ENCODE results near the gene CIC.
"Not testable (repeated sequence)": the region's sequence is repeated elsewhere in the genome, so short reads cannot be mapped to it uniquely, and the experiment has no call there.

Gene CIC

GRCh38 chr19:42255766-42256745 is 13.0 kb upstream of the CIC start:
- no peak for DNase-seq (ENCODE audit: low spot score)

GRCh38 chr19:42257842-42258241 is 11.2 kb upstream of the CIC start:
- not testable (repeated sequence) for DNase-seq (ENCODE audit: low spot score)

GRCh38 chr19:42261763-42262162 is 7.3 kb upstream of the CIC start:
- no peak for DNase-seq (ENCODE audit: low spot score)

- DNase-seq (ENCODE audit: low spot score) = not testable (repeated sequence)
Measured at GRCh38 chr19:42266105-42266504, 2.9 kb upstream of the CIC start.

- DNase-seq (ENCODE audit: low spot score) = not testable (repeated sequence)
Measured at GRCh38 chr19:42266928-42267603, 2.0 kb upstream of the CIC start.

GRCh38 chr19:42267644-42268141 is 1.4 kb upstream of the CIC start:
- DNase-seq (ENCODE audit: low spot score) = no peak

GRCh38 chr19:42268142-42268703 is 829 bp upstream of the CIC start:
- DNase-seq (ENCODE audit: low spot score) = peak; percentile 100

GRCh38 chr19:42269478-42270345 is 660 bp downstream of the CIC start:
- DNase-seq (ENCODE audit: low spot score) = no peak

- DNase-seq (ENCODE audit: low spot score) = peak; percentile 82
Measured at GRCh38 chr19:42270346-42271044, 1.4 kb downstream of the CIC start.

GRCh38 chr19:42271045-42271419 is 2.0 kb downstream of the CIC start:
- no peak for DNase-seq (ENCODE audit: low spot score)

- DNase-seq (ENCODE audit: low spot score) = no peak
Measured at GRCh38 chr19:42271861-42272534, 2.9 kb downstream of the CIC start.

GRCh38 chr19:42272535-42272897 is 3.5 kb downstream of the CIC start:
- no peak for DNase-seq (ENCODE audit: low spot score)

GRCh38 chr19:42272989-42273406 is 3.9 kb downstream of the CIC start:
- no peak for DNase-seq (ENCODE audit: low spot score)

- DNase-seq (ENCODE audit: low spot score) = no peak
Measured at GRCh38 chr19:42273407-42274064, 4.5 kb downstream of the CIC start.

GRCh38 chr19:42274065-42274682 is 5.1 kb downstream of the CIC start:
- peak; percentile 1 for DNase-seq (ENCODE audit: low spot score)

- DNase-seq (ENCODE audit: low spot score) = peak; percentile 1
Measured at GRCh38 chr19:42275103-42275502, 6.1 kb downstream of the CIC start.

GRCh38 chr19:42275517-42275916 is 6.5 kb downstream of the CIC start:
- peak; percentile 1 for DNase-seq (ENCODE audit: low spot score)

GRCh38 chr19:42276284-42276683 is 7.2 kb downstream of the CIC start:
- DNase-seq (ENCODE audit: low spot score) = peak; percentile 1

- DNase-seq (ENCODE audit: low spot score) = peak; percentile 0
Measured at GRCh38 chr19:42276821-42277220, 7.8 kb downstream of the CIC start.

Data from Ammon's horn (tissue), 1 donor.